Measurements from ENCODE around the gene TEX26.
A peak's percentile ranks its signal among the peaks of the same experiment; 100 is the strongest.

TEX26 gene

DNA sequence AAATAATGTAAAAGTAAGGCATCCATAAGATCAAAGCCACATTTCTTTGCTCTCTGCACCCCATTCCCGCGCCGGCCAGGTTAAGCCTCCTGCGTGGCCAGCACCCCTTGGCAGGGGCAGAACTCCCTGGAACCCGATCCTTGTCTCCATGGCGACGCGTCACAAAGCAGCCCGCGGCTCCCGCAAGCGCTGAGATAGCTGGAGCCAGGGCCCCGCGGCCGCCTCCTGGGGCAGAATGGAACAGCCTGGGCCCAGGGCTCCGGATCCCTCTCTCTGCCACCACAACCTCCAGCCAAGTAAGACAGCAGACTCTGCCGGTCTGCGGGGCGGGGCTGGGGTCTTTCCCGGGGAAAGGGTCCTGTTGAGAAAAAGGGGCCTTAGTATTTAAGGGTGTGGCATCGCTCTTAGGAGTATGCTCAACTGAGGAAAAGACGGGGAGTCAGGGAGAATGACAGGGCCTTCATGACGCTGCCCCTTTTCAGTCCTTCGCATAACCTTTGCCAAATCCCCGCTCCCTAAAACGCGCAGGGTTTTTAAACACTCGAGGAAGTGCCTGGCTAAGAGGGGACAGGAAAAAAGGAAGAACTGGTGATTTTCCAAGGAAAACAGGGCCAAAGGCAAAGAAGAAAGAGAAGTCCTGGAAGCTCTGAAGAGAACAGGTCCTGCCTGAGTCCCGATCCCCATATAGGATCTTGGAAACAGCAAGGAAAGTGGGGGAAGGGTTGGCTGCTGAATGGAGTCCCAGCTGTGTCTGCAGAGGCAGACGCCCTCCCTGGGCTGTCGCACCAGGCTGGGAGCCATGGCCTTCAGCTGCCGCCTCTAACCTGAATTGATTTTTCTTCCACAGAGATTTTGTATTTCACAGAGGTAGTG lies at the start of gene TEX26:
TSS of gene TEX26 (plus strand) at position 176 of the 873 bp plus-strand sequence. CDS start at position 236, 60 bp downstream.
- DNase-seq (ENCODE audit: low read depth): no peak

DNA sequence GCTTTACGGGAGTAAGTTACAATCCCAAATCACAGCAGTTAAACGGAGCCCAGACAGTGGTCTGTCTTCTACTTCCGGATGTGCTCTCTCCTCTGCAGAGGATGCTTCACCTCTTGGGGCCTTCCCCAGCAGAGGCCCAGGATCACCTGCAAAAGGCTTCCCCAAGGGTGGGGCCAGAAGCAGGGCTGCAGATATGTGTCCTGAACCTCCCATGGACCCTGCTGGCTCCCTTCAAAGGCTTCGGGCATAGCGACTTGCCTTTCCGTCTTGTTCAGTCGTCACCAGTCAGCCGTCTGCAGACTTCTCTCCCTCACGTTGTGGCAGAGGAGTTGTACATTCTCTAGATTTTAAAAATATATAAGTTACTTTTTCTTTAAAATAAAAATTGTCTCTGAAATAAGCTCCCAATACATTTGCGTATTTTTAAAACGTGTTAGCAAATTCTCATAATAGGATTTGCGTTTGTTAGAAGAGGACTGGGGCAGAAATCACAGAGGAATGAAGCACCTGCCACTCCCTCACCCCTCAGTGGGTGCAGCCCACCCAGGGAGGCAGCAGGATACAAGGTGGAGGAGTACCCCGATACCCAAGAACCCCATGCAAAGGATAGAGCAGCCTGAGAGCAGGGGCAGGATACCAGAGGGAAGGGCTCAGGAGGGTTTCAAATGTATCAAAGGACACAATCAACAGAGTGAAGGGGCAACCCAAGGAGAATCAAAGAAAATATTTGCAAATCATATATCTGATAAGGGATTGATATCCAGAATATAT lies 49.3 kb upstream of the TEX26 start:
- no peak for DNase-seq (ENCODE audit: low read depth)

DNA sequence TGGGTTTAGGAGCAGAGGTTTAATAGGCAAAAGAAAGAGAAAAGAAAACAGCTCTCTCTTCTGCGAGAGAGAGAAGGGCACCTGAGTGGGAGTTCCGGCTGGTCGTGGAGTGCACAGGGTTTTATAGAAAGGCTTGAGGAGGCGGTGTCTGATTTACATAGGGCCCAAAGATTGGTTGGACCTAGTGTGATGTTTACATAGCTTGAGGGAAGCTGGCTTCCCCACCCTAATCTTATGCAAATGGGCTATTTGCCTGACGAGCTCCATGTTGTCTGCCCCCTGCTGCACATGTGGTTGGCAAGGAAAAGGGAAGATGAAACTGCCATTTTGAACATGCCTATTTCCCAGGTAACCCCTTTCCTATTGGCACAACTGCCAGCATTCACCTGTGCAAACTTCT lies 47.9 kb upstream of the TEX26 start:
- no peak for DNase-seq (ENCODE audit: low read depth)

DNA sequence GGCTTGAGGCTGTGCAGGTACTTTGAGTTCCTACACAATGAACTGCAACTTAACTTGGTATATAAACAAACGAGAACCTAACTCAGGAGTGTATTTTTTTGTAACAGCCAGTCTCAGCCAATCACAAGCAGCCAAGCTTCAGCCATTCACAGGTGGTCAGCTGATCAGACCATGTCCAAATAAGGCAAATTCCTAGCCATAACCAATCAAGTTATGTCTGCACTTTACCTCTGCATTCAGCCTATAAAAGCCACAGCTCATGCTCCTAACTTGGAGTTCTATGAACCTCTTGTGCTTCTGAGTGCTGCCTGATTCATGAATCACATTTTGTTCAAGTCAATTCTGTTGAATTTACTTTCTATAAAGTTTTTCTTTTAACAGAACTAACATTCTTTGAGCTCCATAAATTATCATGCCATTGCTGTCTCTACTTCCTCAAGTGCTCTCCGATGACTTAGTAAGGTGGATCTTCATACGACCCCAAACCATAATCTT lies 43.2 kb upstream of the TEX26 start:
- DNase-seq (ENCODE audit: low read depth): no peak

DNA sequence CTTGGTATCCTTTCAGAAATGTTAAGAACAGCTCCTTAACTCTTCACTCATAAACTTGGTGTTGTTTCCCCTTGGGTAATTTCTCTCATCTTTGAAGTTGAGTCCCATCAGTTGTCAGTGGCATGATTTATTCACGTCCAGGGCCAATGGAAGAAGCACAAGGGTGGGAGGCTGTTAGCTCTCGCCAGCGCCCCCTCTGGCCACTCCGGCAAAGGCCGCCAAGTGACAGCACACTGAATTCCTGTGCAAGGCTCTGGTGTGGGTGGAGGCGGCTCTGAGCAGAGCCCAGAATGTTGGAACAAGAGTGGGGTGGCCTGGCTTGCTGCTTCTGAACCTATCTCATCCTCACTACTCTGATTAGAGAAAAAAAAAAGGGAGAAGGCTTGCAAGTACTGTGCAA lies 39.5 kb upstream of the TEX26 start:
- no peak for DNase-seq (ENCODE audit: low read depth)

DNA sequence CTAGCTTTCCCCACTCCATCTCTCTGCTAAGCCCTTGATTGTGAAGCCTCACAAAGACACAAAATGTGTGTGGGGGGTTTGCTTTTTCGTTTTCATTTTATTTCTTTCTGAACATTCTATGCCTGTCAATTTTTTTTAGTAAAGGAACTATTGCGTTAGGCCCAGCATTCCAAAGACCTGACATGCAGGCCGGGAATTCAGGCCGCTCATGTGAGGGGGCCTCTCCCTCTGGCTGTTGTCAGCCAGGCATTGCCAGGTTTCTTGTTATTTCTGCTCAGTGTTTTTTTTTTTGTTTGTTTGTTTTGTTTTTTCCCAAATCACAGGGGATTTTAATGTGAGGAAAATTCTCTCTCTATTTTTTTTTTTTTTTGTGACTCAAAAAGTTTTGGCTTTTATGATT lies 36.7 kb upstream of the TEX26 start:
- peak; percentile 78 for DNase-seq (ENCODE audit: low read depth)

DNA sequence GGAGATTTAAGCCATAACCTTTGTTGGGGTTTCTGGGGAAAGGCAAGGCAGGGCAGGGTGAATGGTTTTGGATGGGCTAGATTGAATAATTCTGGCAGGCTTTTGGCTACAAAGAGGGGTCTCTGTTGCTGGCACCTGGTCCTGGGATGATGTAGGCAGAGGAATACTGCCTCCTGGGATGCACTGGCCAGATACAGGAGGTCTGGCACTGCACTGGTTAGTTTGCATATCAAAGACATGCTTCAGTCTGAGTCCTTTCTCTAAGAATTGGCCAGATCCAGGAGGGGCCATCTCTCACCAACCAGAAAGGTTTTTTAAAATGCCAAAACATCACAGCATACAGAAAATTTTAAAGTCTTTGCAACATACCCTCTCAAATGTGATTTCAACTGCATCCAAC lies 34.4 kb upstream of the TEX26 start:
- DNase-seq (ENCODE audit: low read depth): no peak

DNA sequence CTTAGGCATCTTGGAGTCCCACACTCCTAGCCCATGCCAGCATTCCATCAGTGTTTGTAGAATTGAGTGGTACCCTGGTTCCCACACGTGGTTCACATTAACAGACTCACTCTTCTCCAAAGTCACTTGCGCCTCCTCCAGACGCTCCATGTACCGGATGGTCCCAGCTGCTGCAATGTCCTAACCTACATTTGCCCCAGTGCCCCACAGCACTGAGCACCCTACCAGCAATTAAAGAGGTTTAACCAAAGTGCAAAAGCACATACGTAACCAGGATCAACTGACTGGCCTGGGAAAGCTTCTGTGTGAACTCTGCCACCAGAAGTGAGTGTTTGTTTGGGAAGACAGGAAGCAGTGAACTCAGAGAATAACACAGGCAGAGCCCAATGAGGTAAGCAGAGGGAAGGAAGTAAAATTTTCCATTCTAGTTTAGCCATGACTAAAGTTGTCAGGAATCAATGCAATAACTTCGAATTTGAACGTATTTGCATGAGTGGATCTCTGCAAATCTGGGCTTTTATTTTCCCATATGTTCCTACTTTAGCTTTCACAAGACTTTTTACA lies 33.7 kb upstream of the TEX26 start:
- peak; percentile 97 for DNase-seq (ENCODE audit: low read depth)

DNA sequence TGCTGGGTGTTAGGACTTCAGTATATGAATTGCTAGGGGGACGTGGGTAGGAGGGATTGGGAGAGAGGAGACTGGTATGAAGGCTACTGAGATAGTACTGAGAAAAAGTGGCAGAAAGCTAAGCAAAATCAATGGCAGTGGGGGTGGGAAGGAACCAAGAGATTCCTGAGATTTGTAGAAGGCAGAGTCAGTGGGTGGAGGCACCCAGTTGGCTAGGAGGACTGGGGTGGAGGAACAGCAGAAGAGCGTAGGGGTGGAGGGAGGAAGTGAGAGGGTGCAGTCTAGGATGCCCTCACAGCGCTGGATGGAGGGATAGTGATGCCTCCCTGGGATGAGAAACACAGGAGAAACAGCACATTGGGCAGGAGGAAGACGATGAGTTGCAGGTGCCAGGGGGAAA lies 32.0 kb upstream of the TEX26 start:
- no peak for DNase-seq (ENCODE audit: low read depth)

DNA sequence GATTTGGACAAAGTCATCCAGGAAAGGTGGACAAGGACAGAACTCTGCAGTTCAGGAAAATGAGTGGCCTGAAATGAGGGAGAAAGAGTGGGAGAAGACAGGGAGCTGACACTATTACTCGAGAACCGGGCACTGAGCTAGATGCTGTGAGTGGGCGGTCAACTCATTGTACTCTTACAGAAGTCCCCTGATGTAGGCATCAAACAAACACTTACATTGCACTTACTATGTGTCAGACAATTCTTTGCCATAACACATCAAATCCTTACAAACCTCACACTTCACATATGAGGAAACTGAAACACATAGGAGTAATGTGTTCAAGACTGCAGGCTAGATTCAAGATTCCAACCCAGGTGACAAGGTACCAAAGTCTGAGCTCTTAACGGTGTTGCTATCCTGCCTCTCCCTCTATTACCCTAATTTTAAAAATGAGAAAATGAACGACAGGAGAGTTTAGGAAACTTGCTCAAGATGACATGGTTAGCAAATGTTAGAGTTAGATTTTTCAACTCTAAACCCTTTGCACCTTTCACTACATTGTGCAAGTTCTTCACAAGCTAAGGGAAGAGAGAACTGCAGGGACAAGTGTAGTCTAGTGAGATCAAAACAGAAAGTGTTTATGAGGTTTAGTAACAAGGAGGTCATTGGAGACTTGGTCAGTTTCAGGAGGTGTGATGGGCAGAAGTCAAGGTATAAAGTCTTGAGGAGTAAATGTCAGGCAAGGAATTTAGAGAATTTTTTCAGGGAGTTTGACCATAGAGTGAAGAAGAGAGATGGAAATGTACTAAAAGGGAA lies 31.3 kb upstream of the TEX26 start:
- DNase-seq (ENCODE audit: low read depth): no peak

DNA sequence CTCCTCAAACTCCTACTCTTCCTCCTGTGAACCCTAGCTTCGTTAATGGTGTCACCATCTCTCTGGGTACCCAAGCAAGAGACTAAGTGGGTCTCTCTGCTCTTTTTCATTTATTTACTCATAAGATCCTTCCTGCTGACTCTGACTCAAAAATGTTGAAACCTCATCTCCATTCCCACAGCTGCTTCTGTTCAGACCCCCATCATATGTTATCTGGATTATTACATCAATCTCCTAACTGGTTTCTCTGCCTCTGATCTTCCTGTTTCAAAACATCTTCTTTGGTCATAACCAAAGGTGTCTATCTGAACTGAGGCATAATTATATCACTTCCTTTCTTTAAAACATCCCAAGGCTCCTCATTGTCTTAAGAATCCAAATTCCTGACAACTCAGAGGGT lies 28.4 kb upstream of the TEX26 start:
- DNase-seq (ENCODE audit: low read depth): no peak

DNA sequence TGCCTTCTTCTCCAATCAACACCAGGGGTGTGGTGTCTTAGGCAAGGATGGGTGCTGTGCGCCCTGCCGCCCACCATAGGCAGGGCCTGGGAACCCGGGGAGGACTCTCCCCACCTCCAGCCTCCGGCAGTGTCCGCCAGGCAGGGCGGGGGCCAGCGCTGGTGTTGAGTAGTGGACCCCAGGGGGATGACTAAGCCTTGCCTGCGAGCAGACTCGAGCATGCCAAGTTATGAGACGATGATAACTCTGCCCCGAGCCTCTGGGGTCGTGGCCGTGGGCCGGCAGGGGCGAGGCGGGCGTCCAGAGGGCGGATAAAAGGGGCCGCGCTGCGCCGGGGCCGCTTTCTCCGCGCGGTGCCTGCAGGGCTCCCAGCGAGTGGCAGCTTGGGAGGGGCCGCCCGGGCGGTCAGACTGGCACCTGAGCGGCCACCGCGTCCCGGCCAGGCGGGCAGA lies 26.5 kb upstream of the TEX26 start, which contains the start of gene MEDAG:
TSS of gene MEDAG (plus strand) at position 340 of the 452 bp plus-strand sequence. CDS start 245 bp downstream, outside the sequence.
- DNase-seq (ENCODE audit: low read depth): no peak

DNA sequence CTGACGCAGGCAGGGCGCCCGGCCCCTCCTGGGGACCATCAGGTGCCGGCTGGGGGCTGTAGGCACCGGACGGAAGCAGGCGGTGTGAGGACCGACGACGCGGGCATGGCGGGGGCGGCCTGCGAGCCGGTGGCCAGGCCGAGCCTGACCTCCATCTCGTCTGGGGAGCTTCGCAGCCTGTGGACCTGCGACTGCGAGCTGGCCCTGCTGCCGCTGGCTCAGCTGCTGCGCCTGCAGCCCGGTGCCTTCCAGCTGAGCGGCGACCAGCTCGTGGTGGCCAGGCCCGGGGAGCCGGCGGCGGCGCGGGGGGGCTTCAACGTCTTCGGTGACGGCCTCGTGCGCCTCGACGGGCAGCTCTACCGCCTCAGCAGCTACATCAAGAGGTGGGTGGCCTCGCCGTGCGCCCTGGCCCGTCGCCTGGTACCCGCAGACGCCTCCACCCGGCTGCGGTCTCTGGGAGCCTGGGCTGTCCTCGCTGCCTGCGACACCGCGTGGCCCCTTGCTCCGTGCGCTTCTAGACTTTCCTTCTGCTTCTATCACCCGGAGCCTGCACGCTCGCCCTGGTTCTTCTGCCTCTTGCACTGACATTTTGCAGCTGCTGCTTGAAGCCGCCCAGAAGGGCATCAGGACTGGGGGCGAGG lies 25.9 kb upstream of the TEX26 start:
- no peak for DNase-seq (ENCODE audit: low read depth)

DNA sequence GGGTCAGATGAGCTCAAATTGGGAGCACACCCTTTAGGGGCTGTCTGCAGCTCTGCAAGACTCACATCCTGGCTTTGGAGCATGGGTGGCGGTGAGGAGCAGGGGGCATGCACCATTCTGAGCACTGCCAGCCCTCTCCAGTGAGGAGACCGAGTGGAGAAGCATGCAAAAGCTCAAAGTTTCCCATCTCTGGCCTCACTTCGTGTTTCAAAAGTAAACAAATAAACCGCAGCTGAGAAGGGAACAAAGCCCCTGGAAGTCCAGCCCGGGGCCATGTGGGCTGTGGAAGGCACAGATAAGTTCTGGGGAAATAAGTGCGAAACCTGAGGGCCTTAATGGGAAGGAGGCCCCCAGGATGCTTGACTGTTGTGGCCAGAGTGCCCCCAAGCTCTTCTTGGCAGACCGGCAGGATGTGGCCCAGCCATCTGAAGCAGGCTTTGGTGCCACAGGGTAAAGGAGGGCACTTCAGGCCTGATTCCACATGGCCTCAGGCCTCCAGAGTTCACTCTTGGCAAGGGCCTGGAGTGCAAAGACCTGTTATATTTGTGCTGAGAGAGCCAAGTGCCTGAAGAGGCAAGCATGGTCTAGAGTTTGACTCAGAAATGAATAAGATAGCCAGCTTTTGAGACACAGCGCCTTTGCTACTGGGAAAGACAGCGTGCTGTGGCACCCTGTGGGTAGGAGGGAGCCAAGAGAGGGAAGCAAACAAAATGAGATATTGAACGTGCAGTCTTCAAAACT lies 25.2 kb upstream of the TEX26 start:
- DNase-seq (ENCODE audit: low read depth): no peak

DNA sequence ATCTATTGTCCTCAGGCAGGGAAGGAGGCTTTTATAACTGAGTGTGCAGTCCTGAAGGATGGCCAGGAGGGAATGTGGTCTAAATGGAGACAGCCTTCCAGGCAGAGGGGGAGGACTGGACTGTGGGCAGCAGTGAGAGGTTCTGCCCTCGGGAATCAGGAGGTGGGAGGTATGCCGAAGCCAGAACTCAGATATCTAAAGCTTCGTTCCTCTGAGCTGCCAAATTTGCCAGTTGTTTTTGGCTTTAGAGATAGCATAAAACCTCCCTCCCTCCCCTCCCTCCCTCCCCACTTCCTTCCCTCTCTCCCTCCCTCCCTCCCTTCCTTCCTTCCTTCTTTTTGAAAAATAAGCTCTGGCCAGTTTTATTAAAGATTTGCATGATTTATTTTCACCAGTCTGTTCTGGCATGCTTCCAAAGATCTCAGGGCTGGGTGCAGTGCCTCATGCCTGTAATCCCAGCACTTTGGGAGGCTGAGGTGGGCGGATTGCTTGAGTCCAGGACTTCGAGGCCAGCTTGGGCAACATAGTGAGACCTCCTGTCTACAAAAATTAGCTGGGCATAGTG lies 24.0 kb upstream of the TEX26 start:
- no peak for DNase-seq (ENCODE audit: low read depth)

DNA sequence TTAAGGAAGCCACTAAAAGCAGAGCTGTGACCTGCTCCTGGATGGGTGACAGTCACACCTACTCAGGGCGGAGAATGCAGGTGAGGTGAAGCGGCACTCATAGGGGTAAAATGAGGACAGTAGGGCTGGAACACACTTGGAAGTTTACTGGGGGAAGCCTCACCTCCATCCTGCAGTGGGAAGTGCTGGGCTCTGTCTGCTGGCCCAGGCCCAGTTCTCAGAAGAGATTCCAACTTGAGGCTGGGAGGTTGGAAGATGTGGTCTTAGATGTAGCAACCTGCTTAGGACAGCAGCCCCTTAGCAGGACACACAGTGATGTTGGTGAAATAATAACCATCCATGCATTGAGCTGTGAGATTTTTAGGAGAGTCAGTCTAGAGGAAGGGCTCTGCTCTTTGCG lies 21.8 kb upstream of the TEX26 start:
- no peak for DNase-seq (ENCODE audit: low read depth)

DNA sequence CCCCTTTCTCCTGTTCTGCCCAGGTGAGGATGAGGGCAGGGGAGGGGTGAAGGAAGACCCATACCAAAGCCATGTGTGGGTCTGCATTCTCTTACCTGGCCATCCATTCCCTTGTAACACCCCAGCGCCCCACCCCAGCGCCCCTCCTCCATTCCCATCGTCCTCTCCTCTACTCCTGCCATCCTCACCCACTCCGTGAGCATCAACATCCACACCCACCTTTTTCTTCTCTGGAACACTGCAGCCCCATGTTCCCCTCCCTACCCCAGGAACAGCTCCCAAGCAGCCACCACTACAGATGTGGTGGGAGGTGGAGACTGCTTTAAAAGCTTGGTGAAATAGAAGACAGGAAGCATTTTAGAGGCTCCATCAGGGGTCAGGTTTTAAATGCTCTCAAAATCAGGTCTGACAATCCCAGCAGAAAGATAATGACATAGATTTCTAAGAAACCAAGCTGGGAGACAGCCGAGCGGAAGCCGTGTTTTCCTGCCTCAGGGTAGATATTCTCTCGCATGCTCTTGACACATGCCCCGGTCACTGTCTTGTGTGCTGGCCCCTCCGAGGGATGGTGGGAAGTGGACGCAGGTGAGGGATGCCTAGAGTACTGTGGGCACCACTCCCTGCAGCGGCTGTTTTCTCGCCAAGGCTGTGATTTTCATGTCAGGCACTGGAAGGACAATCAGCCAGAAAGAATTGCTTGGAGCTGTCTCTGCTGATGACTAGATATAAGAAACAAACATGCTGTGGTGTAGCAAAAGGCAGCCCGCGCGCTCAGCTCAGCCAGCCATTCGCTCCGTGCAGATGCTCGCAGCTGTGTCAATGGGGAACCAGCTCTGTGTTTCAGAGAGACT lies 16.5 kb upstream of the TEX26 start:
- no peak for DNase-seq (ENCODE audit: low read depth)

DNA sequence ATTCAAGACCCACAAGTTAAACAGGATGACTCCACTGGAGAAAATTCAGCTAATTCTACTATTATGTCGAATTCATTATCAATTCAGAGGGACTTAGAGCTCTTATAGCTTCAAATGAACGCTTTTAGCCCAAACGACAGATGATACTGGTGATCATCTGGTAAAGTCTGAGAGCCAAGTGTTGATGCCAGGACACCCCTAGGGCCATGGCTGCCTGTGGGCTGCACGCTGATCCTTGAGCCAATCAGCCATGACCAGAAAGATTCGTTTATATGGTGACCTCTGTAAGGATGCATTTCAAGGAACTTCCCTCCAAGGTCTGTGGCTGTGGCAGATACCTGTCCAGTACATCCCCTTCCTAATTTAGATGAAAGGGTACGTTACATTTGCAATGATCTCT lies 15.5 kb upstream of the TEX26 start:
- DNase-seq (ENCODE audit: low read depth): no peak
